HG02973 (cell line): ENCODE results near the gene GPSM3.
A peak's percentile ranks its signal among the peaks of the same experiment; 100 is the strongest.

Experiments used
- ATAC-seq: cut with Tn5 transposase; IDR thresholded peaks from one replicate; pipeline ENCODE4 v1.9.1; 2021; ENCODE audit warnings: moderate library complexity; ENCODE audit not compliant: unreplicated experiment

GPSM3 gene

DNA sequence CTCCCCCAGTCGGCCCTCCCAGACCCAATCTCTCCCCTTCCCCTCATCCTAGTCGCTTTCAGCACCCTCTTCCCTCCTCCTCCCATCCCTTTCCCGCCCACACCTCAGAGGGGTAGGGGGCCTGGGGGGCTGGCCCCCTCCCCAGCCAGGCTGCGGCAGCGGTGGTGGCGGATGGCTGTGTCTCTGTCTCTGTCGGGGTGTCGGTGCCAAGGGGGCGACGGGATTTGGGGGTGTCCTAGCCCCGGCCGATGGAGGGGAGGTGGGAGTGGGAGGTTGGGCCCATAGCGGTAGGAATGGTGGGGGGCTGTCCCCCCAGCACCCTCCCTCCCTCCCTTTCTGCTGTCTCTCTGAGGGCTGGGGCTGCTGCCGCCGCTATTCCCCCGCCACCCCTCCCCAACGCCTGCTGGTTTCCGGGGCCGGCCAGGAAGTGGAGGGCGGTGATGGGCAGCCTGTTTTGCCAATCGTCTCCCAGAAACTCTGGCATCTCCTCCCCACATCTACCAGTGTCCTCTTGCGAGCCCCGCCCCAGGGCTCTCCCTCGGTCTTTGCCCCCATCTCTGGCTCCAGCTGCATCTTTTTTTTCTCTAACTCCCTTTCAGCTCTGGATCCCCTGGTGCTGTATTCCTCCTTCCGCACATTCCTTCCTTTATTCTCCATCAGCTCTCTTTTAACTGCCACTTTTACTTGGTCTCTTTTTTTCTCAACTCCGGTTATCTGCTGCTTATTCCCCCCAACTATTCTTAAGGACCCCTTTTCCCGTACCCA, 16.6 kb downstream of the GPSM3 start, which contains the start of gene AGPAT1:
Gene AGPAT1 (minus strand): TSS at position 374 of the 765 bp plus-strand sequence. CDS start 4,588 bp downstream, outside the sequence.
- peak; percentile 42 for ATAC-seq

DNA sequence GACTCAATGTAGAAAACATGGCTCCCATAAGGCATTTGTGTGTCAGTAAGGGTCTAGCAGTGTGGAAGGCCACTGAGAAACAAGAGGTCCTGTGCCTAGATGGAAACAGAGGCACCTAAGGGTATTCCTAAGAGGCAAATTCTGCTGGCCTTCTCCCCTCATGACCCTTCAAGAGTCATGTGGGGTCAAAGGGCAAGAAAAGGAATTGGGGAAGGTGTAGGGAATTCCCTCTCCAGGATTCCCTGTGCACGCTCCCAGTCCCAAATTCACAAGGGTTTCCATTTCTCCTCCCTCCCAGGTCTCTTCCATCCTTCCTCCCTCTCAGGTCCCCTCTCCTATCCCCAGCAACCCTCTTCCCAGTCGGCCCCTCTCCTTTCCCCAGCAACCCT, 17.1 kb downstream of the GPSM3 start:
- ATAC-seq: no peak

DNA sequence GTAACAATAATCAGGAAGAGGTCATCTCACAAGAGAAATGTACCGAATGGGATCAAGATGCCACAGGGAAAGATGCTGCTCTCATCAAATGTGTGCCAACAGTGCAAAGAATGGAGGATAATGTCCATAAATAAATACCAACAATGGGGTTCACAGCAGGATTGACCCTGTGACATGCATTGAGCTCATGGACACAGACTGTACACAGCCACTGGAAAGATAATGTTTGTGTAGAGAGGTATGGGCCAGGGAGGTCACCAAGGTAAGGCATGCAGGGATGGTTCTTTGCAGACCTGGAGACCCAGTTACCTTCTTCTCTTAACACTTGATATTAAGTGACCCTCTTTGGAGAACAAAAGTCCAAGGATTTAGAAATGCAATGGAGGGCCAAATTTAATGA, 18.0 kb downstream of the GPSM3 start:
- no peak for ATAC-seq

DNA sequence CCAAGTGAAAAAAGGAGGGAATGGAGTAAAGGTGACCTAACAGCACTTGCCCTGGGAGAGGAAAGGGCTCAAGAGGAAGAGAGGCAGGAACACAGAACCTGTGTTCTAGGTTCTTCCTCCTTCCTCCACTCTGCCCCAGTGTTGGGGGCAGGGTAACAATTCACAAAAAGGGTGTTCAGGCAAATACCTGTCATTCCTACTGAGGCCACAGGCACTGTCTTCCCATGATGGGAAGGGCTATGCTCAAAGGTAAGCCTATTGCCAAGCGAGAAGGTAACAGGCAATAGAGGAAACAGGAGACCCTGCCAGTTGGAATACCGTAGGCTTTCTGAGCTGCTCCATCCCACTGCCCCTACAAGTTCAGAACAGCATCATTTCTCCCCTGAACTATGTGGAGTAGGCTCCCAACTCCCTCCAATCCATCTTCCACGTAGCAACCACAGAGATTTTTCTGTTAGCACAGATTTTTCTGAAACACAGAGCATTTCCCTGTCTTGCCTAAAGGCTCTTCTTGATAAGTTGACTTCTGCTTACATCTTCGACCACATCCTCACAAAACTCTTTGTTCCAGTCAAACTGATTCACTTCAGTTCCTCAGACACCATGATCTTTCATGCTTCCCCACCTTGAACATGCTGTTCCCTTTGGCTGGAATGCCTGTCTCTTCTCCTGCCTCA, 19.3 kb downstream of the GPSM3 start:
- no peak for ATAC-seq

DNA sequence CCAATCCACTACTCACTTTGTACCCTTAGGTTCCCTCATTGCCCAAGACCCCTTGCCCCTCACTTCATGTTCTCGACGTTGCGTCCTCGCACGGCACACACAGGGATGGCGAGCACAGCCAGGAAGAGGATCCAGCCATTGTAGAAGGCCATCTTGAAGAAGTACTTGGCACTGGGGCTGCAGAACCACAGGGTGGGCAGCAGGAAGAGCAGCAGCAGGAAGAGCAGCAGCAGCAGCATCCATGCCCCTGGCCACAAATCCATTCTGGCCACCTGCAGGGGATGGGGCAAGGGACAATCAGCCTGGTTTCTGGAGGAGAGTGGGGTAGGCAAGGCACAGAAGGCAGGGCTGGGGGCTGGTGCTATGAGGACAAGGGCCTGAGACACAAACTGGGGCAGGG, 21.2 kb downstream of the GPSM3 start:
- ATAC-seq: no peak

DNA sequence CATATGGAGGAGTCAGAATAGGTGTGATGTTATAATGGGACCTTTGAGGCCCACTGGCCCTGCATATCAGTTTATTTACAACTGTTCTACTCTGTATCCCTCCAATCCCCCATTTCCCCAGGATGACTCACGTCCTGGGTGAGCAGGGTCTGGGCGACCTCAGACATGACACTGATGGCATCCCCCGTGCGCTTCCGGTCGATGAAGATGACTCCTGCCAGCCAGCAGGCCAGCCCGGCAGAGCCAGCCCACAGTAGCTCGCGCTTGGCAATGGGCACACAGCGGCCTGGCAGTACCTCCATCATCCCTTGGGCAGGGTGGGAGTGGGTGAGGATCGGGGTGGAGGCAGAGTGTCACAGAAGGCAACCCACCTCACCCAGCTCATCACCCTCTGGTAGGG, 22.1 kb downstream of the GPSM3 start:
- ATAC-seq: no peak

DNA sequence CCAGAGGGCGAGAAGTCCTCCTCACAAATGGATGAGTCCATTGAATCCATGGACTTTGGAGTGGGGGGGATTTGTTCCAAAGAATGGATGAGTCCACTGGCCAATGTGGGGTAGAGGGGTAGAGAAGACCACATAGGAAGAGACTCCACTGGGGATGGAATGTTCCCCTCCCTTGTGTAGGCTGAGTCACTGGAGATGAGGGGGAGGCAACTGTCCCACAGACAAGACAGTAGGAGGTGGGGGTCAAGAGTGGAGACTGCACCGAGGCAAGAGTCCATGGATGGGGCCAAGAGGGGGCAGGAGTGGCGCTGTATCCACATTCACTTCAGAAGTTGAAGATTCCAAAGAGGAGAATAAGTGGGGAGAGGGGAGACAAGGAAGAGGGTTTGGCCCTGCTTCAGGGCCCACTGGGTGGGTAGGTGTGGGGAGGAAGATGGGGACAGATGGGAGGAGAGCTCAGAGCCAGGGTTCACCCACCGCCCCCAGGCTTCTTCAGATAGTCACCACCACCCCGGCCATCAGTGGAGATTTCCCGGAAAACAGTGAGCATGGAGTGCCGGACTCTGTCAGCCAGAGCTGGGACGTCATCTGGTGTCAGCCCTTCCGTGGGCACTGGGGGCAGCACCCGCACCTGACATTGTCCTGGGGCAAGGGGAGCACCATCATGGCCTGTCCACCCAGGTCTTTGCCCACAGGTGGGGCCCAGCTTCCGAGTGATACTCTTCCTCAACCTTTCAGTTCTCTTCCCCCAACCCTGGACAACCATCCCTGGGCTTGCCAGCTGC, 23.4 kb downstream of the GPSM3 start:
- ATAC-seq: no peak

DNA sequence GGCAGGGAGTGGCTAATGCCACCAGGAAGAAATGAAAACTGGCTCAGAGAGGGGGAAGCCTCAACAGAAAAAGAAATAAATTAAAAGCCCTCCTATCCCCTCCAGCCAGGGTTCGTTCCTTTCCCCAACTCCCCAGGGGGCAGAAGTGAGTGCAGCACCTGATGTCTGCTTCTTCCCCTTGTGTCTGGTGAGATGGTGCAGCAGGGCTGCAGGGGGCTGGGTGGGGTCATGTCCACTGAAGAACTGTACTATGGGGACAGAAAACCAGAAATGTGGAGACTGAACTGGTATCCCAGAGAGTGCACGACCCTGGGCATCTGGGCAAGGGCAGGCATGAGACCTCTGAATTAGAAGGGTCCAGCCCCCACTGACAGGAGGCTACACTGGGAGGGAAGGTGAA, 24.1 kb downstream of the GPSM3 start:
- no peak for ATAC-seq

DNA sequence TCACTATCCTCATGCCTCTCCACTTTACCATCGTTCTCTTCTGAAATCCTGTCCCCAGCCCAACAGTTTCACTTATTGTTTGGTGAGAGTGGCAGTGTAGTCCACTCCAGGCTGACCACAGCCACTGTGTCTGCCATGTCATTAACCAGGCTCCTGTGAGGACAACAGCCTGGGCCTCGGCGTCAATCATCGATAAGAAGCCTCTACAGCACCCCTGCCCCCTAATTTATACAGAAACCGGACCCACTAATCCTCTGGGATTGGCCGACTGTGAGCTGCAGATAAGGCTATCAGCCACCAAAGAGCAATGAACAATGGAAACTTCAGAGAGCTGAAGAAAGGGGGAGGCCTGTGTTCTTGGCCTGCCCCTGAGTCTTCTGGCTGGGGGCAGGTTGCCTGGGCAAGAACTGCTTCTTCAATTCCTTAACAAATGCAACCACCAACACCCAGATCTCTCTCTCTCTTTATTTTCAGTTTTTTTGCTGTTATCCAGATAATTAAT, 24.6 kb downstream of the GPSM3 start:
- ATAC-seq: no peak

DNA sequence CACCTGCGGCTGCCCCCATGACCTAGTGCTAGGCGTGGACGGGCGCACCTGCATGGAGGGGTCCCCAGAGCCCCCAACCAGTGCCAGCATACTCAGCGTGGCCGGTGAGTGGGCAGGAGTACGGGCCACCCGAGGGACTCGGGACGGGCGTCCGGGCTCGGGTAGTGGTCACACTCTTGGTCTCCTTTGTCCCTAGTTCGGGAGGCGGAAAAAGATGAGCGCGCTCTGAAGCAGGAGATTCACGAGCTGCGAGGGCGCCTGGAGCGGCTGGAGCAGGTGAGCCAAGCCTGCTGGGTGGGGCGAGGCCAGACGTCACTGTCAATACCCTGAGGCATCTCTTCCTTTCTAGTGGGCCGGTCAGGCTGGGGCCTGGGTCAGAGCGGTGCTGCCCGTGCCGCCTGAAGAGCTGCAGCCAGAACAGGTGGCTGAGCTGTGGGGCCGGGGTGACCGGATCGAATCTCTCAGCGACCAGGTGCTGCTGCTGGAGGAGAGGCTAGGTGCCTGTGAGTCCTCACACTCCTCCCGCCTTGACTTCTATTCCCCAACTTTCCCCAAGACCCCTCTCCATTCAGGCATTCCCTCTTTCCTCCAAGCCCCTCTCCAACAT, 25.2 kb downstream of the GPSM3 start:
- no peak for ATAC-seq

DNA sequence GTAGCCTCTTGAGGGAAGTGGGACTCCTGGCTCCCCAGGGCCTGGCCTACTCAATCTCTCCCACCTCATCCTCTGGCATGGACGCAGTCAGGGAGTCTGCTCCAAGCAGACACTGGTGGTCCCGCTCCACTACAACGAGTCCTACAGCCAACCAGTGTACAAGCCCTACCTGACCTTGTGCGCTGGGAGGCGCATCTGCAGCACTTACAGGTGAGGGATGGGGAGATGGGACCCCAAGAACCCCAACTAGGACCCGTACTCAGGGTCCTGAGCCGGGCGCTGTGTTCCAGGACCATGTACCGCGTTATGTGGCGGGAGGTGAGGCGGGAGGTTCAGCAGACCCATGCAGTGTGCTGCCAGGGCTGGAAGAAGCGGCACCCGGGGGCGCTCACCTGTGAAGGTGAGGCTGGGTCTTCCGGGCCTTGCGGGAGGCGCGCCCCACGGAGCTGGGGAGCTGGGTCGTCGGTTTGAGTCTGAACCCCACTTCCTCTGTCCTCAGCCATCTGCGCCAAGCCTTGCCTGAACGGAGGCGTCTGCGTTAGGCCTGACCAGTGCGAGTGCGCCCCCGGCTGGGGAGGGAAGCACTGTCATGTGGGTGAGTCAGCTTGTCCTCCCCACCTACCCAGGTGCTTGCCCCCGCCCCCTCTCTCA, 25.9 kb downstream of the GPSM3 start:
- ATAC-seq: no peak

DNA sequence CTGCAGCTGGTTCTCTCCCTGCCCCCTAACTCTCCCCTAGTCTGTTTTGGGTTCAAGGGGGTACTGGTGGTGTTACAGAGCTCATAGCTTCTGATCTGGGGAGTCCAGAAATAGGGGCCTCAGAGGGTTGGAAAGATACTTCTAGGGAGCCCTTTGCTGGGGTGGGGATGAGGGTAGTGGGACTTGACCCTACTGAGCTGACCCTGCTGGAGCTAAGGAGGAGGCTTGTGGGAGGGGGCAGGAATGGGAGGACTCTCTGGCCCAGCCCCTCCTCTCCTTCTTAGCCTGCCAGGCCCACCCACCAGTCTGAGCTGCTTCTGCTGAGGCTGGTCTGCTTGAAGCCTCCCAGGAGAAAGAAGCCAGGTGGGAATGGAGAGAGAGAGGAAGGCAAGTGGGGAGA, 28.1 kb downstream of the GPSM3 start, which contains the start of gene EGFL8:
Gene EGFL8 (plus strand): TSS at position 301 of the 400 bp plus-strand sequence. CDS start 1,571 bp downstream, outside the sequence.
- ATAC-seq: no peak

DNA sequence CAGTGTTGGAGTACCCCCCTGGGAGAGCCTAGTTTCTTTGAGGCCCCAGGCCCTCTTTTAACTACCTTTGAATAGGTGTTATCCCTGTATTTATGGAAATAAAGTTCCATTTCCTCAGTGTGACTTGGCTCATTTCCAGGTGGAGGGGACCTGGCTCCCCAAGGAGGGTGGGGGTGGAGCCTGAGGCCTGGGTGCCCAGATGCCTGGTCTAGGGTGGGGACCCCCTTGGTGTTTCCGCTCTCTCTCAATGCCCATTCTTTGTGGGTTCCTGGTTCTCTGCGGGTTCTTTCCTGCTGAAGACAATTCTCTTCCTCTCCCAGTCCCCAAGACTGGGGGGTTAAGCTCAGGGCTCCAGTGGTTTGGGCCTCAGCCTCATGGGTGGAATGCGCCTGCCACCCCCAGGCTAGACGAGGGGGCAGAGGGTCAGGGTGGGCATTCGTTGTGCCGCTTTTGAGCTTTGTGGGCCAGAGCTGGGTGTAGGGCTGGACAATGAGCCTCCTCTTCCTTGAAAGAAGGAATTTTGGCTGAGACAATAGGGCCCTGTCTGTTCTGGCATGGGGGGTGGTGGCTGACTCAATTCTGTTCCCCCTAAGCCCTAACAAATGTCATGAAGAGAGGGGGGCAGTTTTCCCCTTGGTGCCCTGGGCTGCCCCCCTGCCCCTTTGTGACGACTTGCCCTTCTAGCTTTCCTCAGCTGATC, 28.7 kb downstream of the GPSM3 start:
- ATAC-seq: no peak

DNA sequence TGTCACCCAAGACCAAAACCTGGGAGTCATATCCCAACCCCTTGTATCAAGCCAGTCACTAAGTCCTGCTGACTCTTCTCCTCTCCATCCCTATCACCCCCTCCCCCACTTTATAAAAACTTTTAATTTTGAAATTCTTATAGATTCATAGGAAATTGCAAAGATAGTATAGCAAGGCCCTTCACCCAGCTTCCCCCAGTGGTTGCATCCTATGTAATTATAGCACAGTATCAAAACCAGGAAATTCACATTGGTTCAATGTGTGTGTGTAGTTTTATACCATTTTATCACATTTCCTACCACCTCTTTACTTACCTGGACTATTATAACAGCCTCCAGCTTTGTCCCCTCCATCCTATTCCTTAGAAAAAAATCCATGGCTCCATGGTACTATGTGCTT, 34.4 kb downstream of the GPSM3 start:
- ATAC-seq: no peak

DNA sequence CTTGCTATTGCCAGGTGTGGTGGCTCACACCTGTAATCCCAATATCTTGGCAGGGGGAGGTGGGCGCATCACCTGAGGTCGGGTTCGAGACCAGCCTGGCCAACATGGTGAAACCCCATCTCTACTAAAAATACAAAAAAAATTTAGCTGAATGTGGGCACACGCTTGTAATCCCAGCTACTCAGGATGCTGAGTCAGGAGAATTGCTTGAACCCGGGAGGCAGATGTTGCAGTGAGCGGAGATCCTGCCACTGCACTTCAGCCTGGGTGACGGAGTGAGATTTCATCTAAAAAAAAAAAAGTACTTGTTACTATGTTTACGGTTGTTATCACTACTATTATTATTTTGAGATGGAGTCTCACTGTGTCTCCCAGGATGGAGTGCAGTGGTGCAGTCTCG, 35.6 kb downstream of the GPSM3 start:
- ATAC-seq: no peak

DNA sequence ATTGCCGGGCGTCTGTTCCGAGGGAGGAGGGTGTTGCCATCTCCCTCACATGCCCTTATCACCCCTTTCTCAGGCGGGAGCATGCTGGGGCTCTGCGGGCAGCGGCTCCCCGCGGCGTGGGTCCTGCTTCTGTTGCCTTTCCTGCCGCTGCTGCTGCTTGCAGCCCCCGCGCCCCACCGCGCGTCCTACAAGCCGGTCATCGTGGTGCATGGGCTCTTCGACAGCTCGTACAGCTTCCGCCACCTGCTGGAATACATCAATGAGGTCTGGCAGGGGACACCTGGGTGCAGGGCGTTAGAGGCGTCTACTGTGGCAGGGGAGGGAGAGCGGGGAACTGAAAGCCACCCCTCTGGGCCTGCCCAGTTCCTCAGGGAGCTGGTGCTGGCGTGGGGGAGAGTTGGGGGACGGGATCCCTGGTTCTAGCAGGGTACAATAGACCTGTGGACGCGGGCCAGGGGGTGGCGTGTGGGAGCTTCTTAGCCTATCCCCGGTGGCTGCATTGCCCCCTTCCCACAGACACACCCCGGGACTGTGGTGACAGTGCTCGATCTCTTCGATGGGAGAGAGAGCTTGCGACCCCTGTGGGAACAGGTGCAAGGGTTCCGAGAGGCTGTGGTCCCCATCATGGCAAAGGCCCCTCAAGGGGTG, 37.8 kb downstream of the GPSM3 start:
- ATAC-seq: no peak

DNA sequence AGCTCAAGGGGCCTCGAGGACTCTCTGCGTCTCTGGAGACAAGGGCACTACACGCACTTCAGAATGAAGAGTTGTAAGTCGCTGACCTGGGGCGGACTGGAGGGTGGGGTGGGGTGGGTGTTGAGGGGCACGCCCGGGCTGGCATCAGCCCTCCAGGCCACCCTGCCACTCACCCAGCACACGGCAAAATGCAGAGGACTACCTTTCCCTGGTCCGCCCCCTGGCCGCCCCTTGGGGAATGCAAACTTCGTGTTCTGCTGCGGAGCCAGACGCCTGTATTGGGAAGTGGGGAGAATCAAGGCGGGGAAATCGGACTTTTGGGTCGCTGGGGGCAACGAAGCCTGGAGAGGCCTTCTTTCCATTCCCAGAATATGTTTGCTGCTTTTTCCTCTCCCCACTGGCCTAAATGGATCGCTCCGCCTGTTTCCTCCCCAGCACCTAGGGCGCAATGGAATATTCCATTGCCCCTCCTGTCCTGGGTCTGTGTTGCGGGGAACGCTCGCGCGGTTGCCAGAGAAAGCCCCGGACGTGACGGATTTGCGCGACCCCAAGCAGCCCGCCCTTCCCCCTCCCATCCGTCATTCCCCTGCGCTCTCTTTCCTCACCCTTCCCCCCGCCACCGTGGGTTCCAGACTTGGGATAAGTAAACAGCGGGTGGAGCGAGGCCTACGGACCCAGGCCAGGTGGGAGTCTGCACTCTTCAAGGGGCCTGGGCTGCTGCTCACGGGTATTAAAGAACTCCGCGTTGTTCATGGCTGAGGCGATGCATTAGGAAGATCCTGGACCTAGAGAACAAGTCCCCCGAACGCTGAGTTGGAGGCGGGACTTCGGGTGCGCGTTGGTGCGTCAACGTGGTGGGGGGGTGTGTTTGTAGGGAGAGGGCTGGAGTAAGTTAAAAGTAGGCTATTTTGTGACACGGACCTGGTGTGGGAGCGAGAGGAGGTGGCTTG, 38.6 kb downstream of the GPSM3 start, which contains the start of gene PPT2:
Gene PPT2 (plus strand): TSS at position 578 of the 950 bp plus-strand sequence. CDS start 454 bp downstream, outside the sequence.
- no peak for ATAC-seq
